ENCODE data around the gene BEND7. TPM values are rescaled to one million over a fixed set of nuclear protein-coding genes. Genes with fewer than 3 reads are reported as not detected.

BEND7 gene
- total RNA-seq, 2 donors from 2014 or later = 19.2 to 20.4 TPM

DNA sequence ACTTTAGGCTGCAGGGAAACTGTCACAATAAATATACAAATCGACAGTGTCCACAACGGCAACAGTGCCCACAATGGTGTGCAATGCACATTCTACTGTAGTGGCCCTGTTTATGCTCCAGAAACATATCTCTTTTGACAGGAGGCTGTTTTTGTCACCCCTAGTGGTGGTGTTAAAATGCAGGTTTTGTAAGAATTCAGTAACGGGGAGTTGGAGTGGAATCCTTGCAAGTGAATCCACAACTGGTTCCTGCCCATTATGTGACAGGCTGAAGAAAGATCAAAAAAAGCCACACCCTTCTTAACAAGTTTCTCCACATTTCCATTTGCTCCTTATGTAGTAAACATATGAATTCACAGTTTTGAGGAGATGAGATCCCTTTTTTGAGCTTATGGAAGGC is 58.5 kb downstream of the BEND7 start:
- intact Hi-C loops (cut with DNase I) = no loop called here
- TF ChIP-seq, protein P1, sequence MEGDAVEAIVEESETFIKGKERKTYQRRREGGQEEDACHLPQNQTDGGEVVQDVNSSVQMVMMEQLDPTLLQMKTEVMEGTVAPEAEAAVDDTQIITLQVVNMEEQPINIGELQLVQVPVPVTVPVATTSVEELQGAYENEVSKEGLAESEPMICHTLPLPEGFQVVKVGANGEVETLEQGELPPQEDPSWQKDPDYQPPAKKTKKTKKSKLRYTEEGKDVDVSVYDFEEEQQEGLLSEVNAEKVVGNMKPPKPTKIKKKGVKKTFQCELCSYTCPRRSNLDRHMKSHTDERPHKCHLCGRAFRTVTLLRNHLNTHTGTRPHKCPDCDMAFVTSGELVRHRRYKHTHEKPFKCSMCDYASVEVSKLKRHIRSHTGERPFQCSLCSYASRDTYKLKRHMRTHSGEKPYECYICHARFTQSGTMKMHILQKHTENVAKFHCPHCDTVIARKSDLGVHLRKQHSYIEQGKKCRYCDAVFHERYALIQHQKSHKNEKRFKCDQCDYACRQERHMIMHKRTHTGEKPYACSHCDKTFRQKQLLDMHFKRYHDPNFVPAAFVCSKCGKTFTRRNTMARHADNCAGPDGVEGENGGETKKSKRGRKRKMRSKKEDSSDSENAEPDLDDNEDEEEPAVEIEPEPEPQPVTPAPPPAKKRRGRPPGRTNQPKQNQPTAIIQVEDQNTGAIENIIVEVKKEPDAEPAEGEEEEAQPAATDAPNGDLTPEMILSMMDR (IDR thresholded peaks at IDR 0.05) = no peak
- no peak for DNase-seq

GRCh38 chr10:13462551-13462950 is 66.3 kb downstream of the BEND7 start:
- no peaks in the 10 kb centered on the region for H3K4me1 ChIP-seq
- H3K9ac ChIP-seq (ENCODE audit: low read depth in 2 of 2, low read length in 2 of 2) = no peak overlapping the region
- intact Hi-C loops (cut with DNase I) = no loop called here
- no peaks in the 10 kb centered on the region for H3K9me3 ChIP-seq
- no peak overlapping the region for H3K4me3 ChIP-seq
- no peak for DNase-seq
- no peak overlapping the region for H3K27ac ChIP-seq
- H3K27me3 ChIP-seq = no peaks in the 10 kb centered on the region
- H3K36me3 ChIP-seq = no peaks in the 10 kb centered on the region
- TF ChIP-seq, protein P1 (IDR thresholded peaks at IDR 0.05) = no peak

More for the DNA sequence above, 58.5 kb downstream of the BEND7 start:
- Histone ChIP-seq H3K4me1 (no peaks in the 10 kb centered on the region), H3K9me3 (no peaks in the 10 kb centered on the region), H3K27ac (no peak overlapping the region), H3K4me3 (no peak overlapping the region), H3K36me3 (no peaks in the 10 kb centered on the region), H3K27me3 (no peaks in the 10 kb centered on the region), H3K9ac (ENCODE audit: low read depth in 2 of 2, low read length in 2 of 2) (no peak overlapping the region)

DNA sequence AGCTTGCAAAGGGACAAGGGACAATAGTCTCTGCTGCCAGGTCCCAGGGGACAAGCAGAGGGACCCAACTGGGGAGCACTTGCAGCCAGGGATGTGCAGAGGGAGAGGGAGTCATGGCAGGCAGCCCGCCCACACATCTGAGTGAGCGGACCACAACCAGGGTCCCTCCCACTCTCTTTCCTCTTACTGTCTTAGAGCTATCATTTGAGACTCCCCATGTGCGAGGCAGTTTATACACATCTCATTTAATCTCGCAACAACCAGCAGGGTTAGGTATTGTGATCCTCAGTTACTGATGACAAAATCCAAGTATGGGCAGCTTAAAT is 70.2 kb downstream of the BEND7 start:
- Histone ChIP-seq H3K4me3 (no peak overlapping the region), H3K4me1 (no peaks in the 10 kb centered on the region), H3K36me3 (no peaks in the 10 kb centered on the region), H3K9ac (ENCODE audit: low read depth in 2 of 2, low read length in 2 of 2) (no peak overlapping the region), H3K27ac (no peak overlapping the region), H3K27me3 (no peaks in the 10 kb centered on the region), H3K9me3 (no peaks in the 10 kb centered on the region)
- TF ChIP-seq, protein P1 (IDR thresholded peaks at IDR 0.05) = no peak
- intact Hi-C loops (cut with DNase I) = no loop called here
- DNase-seq = no peak

DNA sequence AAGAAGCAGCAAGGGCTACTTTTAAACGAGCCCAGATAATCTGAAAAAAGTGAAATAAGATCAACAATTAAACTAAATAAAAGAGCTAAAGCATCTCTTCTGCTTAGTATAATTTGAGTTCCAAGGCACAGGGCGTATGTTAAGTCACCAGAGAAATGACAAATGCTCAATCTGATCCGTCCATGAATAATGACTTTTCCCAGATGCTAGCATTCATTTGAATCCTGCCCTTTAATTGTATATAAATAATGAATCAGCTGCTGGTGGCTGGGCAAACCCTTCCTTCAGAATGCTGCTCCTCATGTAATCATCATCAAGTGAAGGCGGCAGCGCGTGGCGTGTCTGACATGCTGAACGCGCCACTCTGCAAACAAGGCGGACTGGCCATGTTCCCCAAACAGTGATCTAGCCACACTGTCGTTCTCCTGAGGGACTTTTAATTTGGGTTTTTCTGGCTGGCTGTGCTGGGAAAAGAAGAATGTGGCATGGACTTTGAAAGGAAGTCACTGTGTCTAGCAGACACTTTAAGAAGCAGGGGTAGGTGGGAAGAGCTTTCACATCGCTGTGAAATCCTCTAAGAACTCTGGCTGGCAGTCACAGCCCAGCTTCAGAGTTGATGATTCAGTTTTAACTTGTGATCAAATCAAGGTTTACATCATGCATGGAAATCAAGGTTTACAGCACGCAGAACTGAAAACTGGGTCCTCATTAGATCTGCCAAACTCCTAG is 70.7 kb downstream of the BEND7 start:
- no peak for DNase-seq
- Histone ChIP-seq H3K4me3 (no peak overlapping the region), H3K27ac (no peak overlapping the region), H3K4me1 (no peaks in the 10 kb centered on the region), H3K27me3 (no peaks in the 10 kb centered on the region), H3K36me3 (no peaks in the 10 kb centered on the region), H3K9ac (ENCODE audit: low read depth in 2 of 2, low read length in 2 of 2) (no peak overlapping the region), H3K9me3 (no peaks in the 10 kb centered on the region)
- intact Hi-C loops (cut with DNase I) = no loop called here
- TF ChIP-seq, protein P1 (IDR thresholded peaks at IDR 0.05) = no peak

GRCh38 chr10:13453896-13454295 is 74.9 kb downstream of the BEND7 start:
- no peaks in the 10 kb centered on the region for H3K9me3 ChIP-seq
- TF ChIP-seq, protein P1 (IDR thresholded peaks at IDR 0.05) = no peak
- H3K4me3 ChIP-seq = no peak overlapping the region
- no peak overlapping the region for H3K27ac ChIP-seq
- intact Hi-C loops (cut with DNase I) = no loop called here
- H3K36me3 ChIP-seq = no peaks in the 10 kb centered on the region
- H3K4me1 ChIP-seq = no peaks in the 10 kb centered on the region
- no peak overlapping the region for H3K9ac ChIP-seq (ENCODE audit: low read depth in 2 of 2, low read length in 2 of 2)
- no peaks in the 10 kb centered on the region for H3K27me3 ChIP-seq
- no peak for DNase-seq
